Measurements from ENCODE around the gene TBRG1. TPM values are rescaled to one million over a fixed set of nuclear protein-coding genes. Genes with fewer than 3 reads are reported as not detected.

TBRG1 gene
- polyA plus RNA-seq, 2 donors, result 16.5 to 16.9 TPM

DNA sequence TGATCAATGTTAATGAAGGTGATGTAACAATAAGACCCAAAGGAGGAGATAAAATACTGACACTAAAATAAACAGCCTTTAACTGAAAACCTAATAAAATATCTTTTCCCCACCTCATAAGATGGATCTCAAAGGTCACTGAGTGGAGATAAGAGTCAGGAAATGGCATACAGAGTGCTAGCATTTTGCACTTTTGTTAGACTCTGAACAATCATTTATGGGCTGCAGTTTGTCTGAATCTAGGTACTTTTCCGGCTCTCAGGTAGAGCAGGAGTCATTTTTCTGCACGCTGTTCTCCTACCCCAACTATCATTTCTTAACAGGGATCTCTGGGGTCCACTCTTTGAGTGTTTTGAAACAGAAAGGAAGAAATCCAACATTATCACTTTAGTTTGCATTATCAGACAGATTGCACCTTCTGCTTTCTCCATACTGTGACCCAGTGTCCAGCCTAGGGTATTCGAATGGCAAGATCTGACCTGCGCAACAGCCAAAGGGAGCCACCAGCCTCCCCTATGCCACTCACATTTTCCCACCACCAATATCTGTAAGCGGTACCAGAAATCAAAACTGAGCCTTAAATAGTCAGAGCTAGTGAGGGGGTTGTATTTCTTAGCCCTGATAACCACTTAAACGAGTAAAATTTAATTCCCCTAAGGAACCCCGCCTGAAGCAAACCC, 50.0 kb downstream of the TBRG1 start:
- WGBS, 2 donors, result 53 to 58% methylated on average over 7 of the region's 7 CpGs
- Histone ChIP-seq H3K9me3 (ENCODE audit: control insufficient read depth in 2 of 2, insufficient read depth in 1 of 2, low read depth in 1 of 2, low read length in 1 of 2) (no peaks in the 10 kb centered on the region), H3K4me3 (ENCODE audit: low read depth in 1 of 2, low read length in 2 of 2) (peak overlapping the region; percentile 80 to 93), H3K27me3 (ENCODE audit: control insufficient read depth in 1 of 2, insufficient read depth in 2 of 2, low read length in 2 of 2) (no peaks in the 10 kb centered on the region), H3K27ac (ENCODE audit: low read depth in 2 of 2, low read length in 1 of 2) (peak overlapping the region; percentile 81 to 90), H3K4me1 (ENCODE audit: control insufficient read depth in 2 of 2, insufficient read depth in 2 of 2, low read length in 1 of 2) (no peaks in the 10 kb centered on the region), H3K36me3 (ENCODE audit: control insufficient read depth in 2 of 2, insufficient read depth in 2 of 2, low read length in 1 of 2) (peaks cover 0 to 1% of the 10 kb centered on the region in 2 donors)

DNA sequence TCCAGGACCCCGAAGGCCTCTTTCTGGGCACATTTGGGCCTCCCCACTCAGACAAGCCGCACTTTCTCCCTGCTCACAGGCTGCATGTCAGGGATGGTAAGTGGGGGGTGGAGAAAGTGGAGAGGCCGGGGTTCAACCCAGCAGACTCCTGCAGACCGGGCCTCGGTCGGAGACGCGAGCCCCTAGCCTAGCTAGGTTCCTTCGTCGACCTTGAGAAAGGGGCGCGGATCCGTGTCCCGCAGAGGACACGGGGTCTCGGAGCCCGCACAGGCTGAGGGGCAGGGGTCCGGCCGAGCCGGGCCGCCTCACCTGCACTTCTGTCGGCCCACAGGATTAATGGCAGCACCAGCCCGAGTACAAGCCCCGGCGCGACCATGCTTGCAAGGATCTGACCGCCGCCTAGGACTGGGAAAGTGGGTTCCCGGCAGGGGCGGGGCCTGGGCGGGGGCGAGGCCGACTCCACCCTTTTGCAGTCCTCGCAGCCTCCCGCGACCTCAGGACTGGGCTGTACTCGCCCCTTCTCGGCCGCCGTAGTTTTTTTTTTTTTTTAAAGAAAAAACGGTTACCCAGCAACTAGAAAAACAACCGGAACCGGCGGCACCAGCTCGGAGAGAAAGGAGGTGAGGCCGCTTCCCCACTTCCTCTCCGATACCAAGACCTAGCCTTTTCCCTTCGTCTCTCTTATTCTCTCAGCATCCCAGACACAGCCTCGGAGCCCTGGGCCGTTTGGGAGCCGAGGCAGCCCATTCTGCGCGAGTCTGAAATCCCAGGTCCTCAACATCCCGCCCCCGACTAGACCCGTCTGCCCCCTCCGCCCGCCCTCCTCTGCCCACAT, 50.9 kb downstream of the TBRG1 start, which contains the start of the genes SIAE and SPA17:
TSS of gene SIAE (minus strand) at position 407 of the 835 bp plus-strand sequence. CDS start at position 376, 31 bp downstream.
TSS of gene SPA17 (plus strand) at position 572 of the 835 bp plus-strand sequence. CDS start 1,361 bp downstream, outside the sequence.
- 1% methylated on average over 58 of the region's 58 CpGs for WGBS, 2 donors
- Histone ChIP-seq H3K27me3 (ENCODE audit: control insufficient read depth in 1 of 2, insufficient read depth in 2 of 2, low read length in 2 of 2) (no peaks in the 10 kb centered on the region), H3K4me3 (ENCODE audit: low read depth in 1 of 2, low read length in 2 of 2) (peak within 1 kb of the TSS; percentile 80 to 93), H3K9me3 (ENCODE audit: control insufficient read depth in 2 of 2, insufficient read depth in 1 of 2, low read depth in 1 of 2, low read length in 1 of 2) (no peaks in the 10 kb centered on the region), H3K27ac (ENCODE audit: low read depth in 2 of 2, low read length in 1 of 2) (peak within 1 kb of the TSS; percentile 89 to 90), H3K4me1 (ENCODE audit: control insufficient read depth in 2 of 2, insufficient read depth in 2 of 2, low read length in 1 of 2) (no peaks in the 10 kb centered on the region), H3K36me3 (ENCODE audit: control insufficient read depth in 2 of 2, insufficient read depth in 2 of 2, low read length in 1 of 2) (no peaks in the 10 kb centered on the region)

DNA sequence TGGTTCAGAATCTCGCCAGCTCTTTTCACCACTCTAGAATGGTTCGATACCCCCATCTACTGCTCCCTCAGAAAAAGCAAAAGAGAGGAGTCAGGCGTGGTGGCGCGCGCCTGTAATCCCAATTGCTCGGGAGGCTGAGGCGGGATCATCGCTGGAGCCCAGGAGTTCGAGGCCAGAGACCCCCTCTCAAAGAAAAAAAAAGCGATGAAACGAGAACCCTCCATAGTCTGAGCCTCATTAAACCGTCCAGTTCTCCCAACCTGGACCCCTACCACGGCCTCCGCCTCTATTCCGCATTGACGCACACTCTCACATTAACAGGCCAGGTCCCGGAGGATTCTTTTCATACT, 51.5 kb downstream of the TBRG1 start:
- 33 to 37% methylated on average over 18 of the region's 18 CpGs for WGBS, 2 donors
- Histone ChIP-seq H3K27ac (ENCODE audit: low read depth in 2 of 2, low read length in 1 of 2) (peak overlapping the region; percentile 74 to 82), H3K27me3 (ENCODE audit: control insufficient read depth in 1 of 2, insufficient read depth in 2 of 2, low read length in 2 of 2) (no peaks in the 10 kb centered on the region), H3K9me3 (ENCODE audit: control insufficient read depth in 2 of 2, insufficient read depth in 1 of 2, low read depth in 1 of 2, low read length in 1 of 2) (no peaks in the 10 kb centered on the region), H3K4me3 (ENCODE audit: low read depth in 1 of 2, low read length in 2 of 2) (peak overlapping the region; percentile 57 to 80), H3K4me1 (ENCODE audit: control insufficient read depth in 2 of 2, insufficient read depth in 2 of 2, low read length in 1 of 2) (no peaks in the 10 kb centered on the region), H3K36me3 (ENCODE audit: control insufficient read depth in 2 of 2, insufficient read depth in 2 of 2, low read length in 1 of 2) (no peaks in the 10 kb centered on the region)

DNA sequence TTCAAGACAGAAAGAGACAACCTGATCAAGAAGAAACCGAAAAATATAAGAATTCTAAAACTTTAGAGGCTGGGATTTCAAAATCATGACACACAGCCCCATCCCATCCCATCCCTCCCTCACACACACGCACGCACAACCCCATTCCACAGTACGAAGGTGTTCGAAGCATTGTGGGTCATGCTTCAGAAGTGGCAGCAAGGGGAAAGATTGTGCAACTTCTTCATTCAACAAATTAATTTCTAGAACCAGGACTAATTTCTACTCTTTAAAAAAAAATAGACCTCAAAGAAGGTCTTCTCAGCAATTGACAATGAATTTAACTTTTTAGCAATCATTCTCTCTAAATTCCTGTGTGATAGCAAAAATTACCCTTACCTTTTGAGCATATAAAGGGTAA, 51.9 kb downstream of the TBRG1 start:
- Histone ChIP-seq H3K9me3 (ENCODE audit: control insufficient read depth in 2 of 2, insufficient read depth in 1 of 2, low read depth in 1 of 2, low read length in 1 of 2) (no peaks in the 10 kb centered on the region), H3K27ac (ENCODE audit: low read depth in 2 of 2, low read length in 1 of 2) (peak overlapping the region in 1 of 2 donors; percentile 82), H3K4me3 (ENCODE audit: low read depth in 1 of 2, low read length in 2 of 2) (peak overlapping the region in 1 of 2 donors; percentile 80), H3K27me3 (ENCODE audit: control insufficient read depth in 1 of 2, insufficient read depth in 2 of 2, low read length in 2 of 2) (no peaks in the 10 kb centered on the region), H3K36me3 (ENCODE audit: control insufficient read depth in 2 of 2, insufficient read depth in 2 of 2, low read length in 1 of 2) (no peaks in the 10 kb centered on the region), H3K4me1 (ENCODE audit: control insufficient read depth in 2 of 2, insufficient read depth in 2 of 2, low read length in 1 of 2) (no peaks in the 10 kb centered on the region)
- 92 to 93% methylated on average over 5 of the region's 5 CpGs for WGBS, 2 donors

DNA sequence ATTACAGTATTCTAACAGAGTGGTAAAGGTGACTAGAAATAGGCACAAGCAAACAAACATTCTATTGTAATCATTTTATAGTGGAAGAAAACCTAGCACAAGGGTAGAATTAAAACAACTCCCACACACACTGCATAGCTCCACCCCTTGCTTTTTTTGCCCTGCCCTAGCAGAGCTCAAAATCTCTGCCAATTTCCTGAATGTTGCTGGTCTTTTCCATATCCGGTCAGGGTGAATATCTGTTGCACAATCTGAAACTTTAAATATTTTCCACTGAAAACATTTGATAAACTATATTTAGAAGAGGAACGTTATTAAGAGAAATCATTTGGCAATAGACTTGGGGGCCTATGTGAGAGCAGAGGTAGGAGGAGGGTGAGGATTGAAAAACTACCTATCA, 53.7 kb downstream of the TBRG1 start:
- H3K4me1 ChIP-seq (ENCODE audit: control insufficient read depth in 2 of 2, insufficient read depth in 2 of 2, low read length in 1 of 2), result no peaks in the 10 kb centered on the region
- no peaks in the 10 kb centered on the region for H3K36me3 ChIP-seq (ENCODE audit: control insufficient read depth in 2 of 2, insufficient read depth in 2 of 2, low read length in 1 of 2)
- no peaks in the 10 kb centered on the region for H3K9me3 ChIP-seq (ENCODE audit: control insufficient read depth in 2 of 2, insufficient read depth in 1 of 2, low read depth in 1 of 2, low read length in 1 of 2)
- H3K27ac ChIP-seq (ENCODE audit: low read depth in 2 of 2, low read length in 1 of 2), result no peak overlapping the region
- no peak overlapping the region for H3K4me3 ChIP-seq (ENCODE audit: low read depth in 1 of 2, low read length in 2 of 2)
- no peaks in the 10 kb centered on the region for H3K27me3 ChIP-seq (ENCODE audit: control insufficient read depth in 1 of 2, insufficient read depth in 2 of 2, low read length in 2 of 2)
- 11 to 27% methylated on average over 2 of the region's 2 CpGs for WGBS, 2 donors

DNA sequence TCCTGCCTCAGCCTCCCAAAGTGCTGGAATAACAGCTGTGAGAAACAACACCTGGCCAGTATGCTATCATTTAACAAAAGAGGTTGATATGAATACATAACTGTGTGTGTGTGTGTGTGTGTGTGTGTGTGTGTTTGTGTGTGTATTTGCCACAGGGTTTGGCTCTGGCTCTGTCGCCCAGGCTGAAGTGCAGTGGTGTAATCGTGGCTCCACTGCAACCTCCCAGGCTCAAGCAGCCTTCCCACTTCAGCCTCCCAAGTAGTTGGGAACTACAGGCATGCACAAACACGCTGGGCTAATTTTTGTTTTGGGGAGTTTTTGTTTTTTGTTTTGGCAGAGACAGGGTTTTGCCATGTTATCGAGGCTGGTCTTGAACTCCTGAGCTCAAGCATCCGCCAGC, 55.8 kb downstream of the TBRG1 start:
- Histone ChIP-seq H3K9me3 (ENCODE audit: control insufficient read depth in 2 of 2, insufficient read depth in 1 of 2, low read depth in 1 of 2, low read length in 1 of 2) (no peaks in the 10 kb centered on the region), H3K36me3 (ENCODE audit: control insufficient read depth in 2 of 2, insufficient read depth in 2 of 2, low read length in 1 of 2) (no peaks in the 10 kb centered on the region), H3K4me1 (ENCODE audit: control insufficient read depth in 2 of 2, insufficient read depth in 2 of 2, low read length in 1 of 2) (no peaks in the 10 kb centered on the region), H3K4me3 (ENCODE audit: low read depth in 1 of 2, low read length in 2 of 2) (no peak overlapping the region), H3K27me3 (ENCODE audit: control insufficient read depth in 1 of 2, insufficient read depth in 2 of 2, low read length in 2 of 2) (peaks cover 0 to 2% of the 10 kb centered on the region in 2 donors), H3K27ac (ENCODE audit: low read depth in 2 of 2, low read length in 1 of 2) (no peak overlapping the region)
- 69 to 74% methylated on average over 5 of the region's 5 CpGs for WGBS, 2 donors

DNA sequence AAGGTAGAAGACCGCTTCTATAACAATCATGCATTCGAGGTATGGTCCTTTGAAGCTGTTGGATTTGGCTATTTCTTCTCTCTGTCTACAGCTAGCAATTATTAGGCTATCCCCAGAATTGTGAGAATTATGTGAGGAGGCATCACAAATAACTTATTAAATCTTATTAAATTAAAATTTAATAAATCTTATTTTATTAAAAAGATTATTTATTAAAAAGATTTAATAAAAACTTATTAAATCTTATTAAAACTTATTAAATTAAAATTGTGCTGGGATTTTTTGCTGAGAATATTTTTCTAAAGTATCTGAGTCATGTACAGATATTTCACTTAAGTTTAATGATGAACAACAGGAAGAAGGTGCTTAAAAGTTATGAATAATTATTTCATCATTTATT, 58.8 kb downstream of the TBRG1 start:
- Histone ChIP-seq H3K27me3 (ENCODE audit: control insufficient read depth in 1 of 2, insufficient read depth in 2 of 2, low read length in 2 of 2) (peaks cover 0 to 2% of the 10 kb centered on the region in 2 donors), H3K4me1 (ENCODE audit: control insufficient read depth in 2 of 2, insufficient read depth in 2 of 2, low read length in 1 of 2) (no peaks in the 10 kb centered on the region), H3K9me3 (ENCODE audit: control insufficient read depth in 2 of 2, insufficient read depth in 1 of 2, low read depth in 1 of 2, low read length in 1 of 2) (peaks cover 0 to 7% of the 10 kb centered on the region in 2 donors), H3K4me3 (ENCODE audit: low read depth in 1 of 2, low read length in 2 of 2) (no peak overlapping the region), H3K27ac (ENCODE audit: low read depth in 2 of 2, low read length in 1 of 2) (no peak overlapping the region), H3K36me3 (ENCODE audit: control insufficient read depth in 2 of 2, insufficient read depth in 2 of 2, low read length in 1 of 2) (no peaks in the 10 kb centered on the region)
- 94 to 96% methylated on average over 2 of the region's 2 CpGs for WGBS, 2 donors

DNA sequence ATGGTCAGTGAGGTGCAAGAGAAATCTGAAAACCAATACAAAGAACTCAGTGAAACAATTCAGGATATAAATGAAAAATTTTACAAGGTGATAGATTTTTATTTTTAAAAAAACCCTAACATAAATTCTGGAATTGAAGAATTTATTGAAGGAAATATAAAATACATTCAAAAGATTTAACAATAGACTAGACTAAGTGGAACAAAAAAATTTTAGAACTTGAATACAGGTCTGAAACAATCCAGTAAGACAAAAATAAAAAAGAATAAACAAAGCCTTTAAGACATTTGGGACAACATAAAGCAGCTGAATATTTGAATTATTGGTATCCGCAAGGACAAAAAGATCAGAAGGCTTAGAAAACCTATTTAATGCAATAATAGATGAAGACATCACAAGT, 59.8 kb downstream of the TBRG1 start:
- Histone ChIP-seq H3K4me3 (ENCODE audit: low read depth in 1 of 2, low read length in 2 of 2) (no peak overlapping the region), H3K36me3 (ENCODE audit: control insufficient read depth in 2 of 2, insufficient read depth in 2 of 2, low read length in 1 of 2) (no peaks in the 10 kb centered on the region), H3K9me3 (ENCODE audit: control insufficient read depth in 2 of 2, insufficient read depth in 1 of 2, low read depth in 1 of 2, low read length in 1 of 2) (peaks cover 0 to 7% of the 10 kb centered on the region in 2 donors), H3K27ac (ENCODE audit: low read depth in 2 of 2, low read length in 1 of 2) (no peak overlapping the region), H3K4me1 (ENCODE audit: control insufficient read depth in 2 of 2, insufficient read depth in 2 of 2, low read length in 1 of 2) (no peaks in the 10 kb centered on the region), H3K27me3 (ENCODE audit: control insufficient read depth in 1 of 2, insufficient read depth in 2 of 2, low read length in 2 of 2) (peaks cover 0 to 2% of the 10 kb centered on the region in 2 donors)
- WGBS, 2 donors, result 96 to 100% methylated on average over 1 of the region's 1 CpG
